WTC11 (cell line): ENCODE measurements around the gene TRAPPC11.

Experiments
- ATF1 ChIP-seq: sonication (generic); formaldehyde crosslinking; IDR thresholded peaks from 2 replicates; pipeline ENCODE4 v1.8.1; 2023; ENCODE audit warnings: mild to moderate bottlenecking, moderate library complexity, missing genetic modification reagents
- ETV6 ChIP-seq: sonication (generic); formaldehyde crosslinking; IDR thresholded peaks from 2 replicates; pipeline ENCODE4 v1.8.1; 2022; ENCODE audit warnings: mild to moderate bottlenecking, missing genetic modification reagents
- NR2C2 ChIP-seq: sonication (generic); formaldehyde crosslinking; IDR thresholded peaks from 2 replicates; pipeline ENCODE4 v1.8.0; 2022; ENCODE audit warnings: mild to moderate bottlenecking, missing genetic modification reagents
- SMAD3 ChIP-seq: sonication (generic); formaldehyde crosslinking; IDR thresholded peaks from 2 replicates; pipeline ENCODE4 v1.8.0; 2022; ENCODE audit warnings: missing genetic modification reagents, mild to moderate bottlenecking, borderline replicate concordance
- ZNF138 ChIP-seq: sonication (generic); formaldehyde crosslinking; conservative IDR thresholded peaks from 2 replicates; pipeline ENCODE4 v1.8.1; 2022; ENCODE audit warnings: mild to moderate bottlenecking, moderate library complexity, missing genetic modification reagents
- TF ChIP-seq, protein P1 (sequence below): sonication (generic); formaldehyde crosslinking; conservative IDR thresholded peaks from 2 replicates; pipeline ENCODE4 v1.8.1; 2022; ENCODE audit warnings: mild to moderate bottlenecking, missing genetic modification reagents
- TF ChIP-seq, protein P2 (sequence below): fragments of 200-600 bp; IDR thresholded peaks from 2 replicates; pipeline ENCODE4 v1.8.0; 2022; ENCODE audit warnings: antibody characterized with exemption
- TF ChIP-seq, protein P3 (sequence below): sonication (generic); formaldehyde crosslinking; IDR thresholded peaks from 2 replicates; pipeline ENCODE4 v1.8.1; 2023; ENCODE audit warnings: mild to moderate bottlenecking, missing genetic modification reagents
- TF ChIP-seq, protein P4 (sequence below): sonication (generic); formaldehyde crosslinking; IDR thresholded peaks from 2 replicates; pipeline ENCODE4 v1.8.0; 2022; ENCODE audit warnings: mild to moderate bottlenecking, missing genetic modification reagents
- TF ChIP-seq, protein P5 (sequence below): sonication (generic); formaldehyde crosslinking; IDR thresholded peaks from 2 replicates; pipeline ENCODE4 v1.8.0; 2022; ENCODE audit warnings: mild to moderate bottlenecking, missing genetic modification reagents
- TF ChIP-seq, protein P6 (sequence below): sonication (generic); formaldehyde crosslinking; IDR thresholded peaks from 2 replicates; pipeline ENCODE4 v1.8.1; 2023; ENCODE audit warnings: mild to moderate bottlenecking, missing genetic modification reagents, moderate library complexity
- TF ChIP-seq, protein P7 (sequence below): sonication (generic); formaldehyde crosslinking; IDR thresholded peaks from 2 replicates; pipeline ENCODE4 v1.8.0; 2022; ENCODE audit warnings: mild to moderate bottlenecking, missing genetic modification reagents

DNA sequence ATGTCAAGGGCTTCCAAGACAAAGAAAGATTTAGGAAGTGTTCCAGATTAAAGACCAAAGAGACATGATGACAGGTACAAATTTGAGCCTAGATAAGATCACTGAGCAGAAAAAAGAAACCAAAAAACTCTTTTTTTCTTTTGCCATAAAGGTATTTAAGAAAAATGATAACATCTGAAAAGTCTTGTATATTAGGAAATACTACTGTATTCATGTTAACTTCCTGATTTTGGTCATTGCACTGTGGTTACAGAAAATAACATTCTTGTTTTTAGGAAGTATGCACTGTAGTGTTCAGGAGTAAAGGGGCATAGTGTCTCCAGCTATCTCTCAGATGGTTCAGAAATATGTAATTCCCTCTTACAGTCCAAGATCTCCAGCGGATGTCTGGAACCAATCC, 37.2 kb upstream of the TRAPPC11 start:
- TF ChIP-seq, protein P1, sequence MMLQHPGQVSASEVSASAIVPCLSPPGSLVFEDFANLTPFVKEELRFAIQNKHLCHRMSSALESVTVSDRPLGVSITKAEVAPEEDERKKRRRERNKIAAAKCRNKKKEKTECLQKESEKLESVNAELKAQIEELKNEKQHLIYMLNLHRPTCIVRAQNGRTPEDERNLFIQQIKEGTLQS (CRISPR knock-in tag), result no peak
- TF ChIP-seq, protein P2, sequence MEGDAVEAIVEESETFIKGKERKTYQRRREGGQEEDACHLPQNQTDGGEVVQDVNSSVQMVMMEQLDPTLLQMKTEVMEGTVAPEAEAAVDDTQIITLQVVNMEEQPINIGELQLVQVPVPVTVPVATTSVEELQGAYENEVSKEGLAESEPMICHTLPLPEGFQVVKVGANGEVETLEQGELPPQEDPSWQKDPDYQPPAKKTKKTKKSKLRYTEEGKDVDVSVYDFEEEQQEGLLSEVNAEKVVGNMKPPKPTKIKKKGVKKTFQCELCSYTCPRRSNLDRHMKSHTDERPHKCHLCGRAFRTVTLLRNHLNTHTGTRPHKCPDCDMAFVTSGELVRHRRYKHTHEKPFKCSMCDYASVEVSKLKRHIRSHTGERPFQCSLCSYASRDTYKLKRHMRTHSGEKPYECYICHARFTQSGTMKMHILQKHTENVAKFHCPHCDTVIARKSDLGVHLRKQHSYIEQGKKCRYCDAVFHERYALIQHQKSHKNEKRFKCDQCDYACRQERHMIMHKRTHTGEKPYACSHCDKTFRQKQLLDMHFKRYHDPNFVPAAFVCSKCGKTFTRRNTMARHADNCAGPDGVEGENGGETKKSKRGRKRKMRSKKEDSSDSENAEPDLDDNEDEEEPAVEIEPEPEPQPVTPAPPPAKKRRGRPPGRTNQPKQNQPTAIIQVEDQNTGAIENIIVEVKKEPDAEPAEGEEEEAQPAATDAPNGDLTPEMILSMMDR, result no peak
- TF ChIP-seq, protein P3, sequence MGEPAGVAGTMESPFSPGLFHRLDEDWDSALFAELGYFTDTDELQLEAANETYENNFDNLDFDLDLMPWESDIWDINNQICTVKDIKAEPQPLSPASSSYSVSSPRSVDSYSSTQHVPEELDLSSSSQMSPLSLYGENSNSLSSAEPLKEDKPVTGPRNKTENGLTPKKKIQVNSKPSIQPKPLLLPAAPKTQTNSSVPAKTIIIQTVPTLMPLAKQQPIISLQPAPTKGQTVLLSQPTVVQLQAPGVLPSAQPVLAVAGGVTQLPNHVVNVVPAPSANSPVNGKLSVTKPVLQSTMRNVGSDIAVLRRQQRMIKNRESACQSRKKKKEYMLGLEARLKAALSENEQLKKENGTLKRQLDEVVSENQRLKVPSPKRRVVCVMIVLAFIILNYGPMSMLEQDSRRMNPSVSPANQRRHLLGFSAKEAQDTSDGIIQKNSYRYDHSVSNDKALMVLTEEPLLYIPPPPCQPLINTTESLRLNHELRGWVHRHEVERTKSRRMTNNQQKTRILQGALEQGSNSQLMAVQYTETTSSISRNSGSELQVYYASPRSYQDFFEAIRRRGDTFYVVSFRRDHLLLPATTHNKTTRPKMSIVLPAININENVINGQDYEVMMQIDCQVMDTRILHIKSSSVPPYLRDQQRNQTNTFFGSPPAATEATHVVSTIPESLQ (CRISPR knock-in tag), result no peak
- TF ChIP-seq ETV6 (CRISPR knock-in tag) (no peak), ATF1 (CRISPR knock-in tag) (no peak), ZNF138 (CRISPR knock-in tag) (no peak), SMAD3 (no peak), NR2C2 (CRISPR knock-in tag) (no peak)
- TF ChIP-seq, protein P4, sequence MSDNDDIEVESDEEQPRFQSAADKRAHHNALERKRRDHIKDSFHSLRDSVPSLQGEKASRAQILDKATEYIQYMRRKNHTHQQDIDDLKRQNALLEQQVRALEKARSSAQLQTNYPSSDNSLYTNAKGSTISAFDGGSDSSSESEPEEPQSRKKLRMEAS, result no peak
- TF ChIP-seq, protein P5, sequence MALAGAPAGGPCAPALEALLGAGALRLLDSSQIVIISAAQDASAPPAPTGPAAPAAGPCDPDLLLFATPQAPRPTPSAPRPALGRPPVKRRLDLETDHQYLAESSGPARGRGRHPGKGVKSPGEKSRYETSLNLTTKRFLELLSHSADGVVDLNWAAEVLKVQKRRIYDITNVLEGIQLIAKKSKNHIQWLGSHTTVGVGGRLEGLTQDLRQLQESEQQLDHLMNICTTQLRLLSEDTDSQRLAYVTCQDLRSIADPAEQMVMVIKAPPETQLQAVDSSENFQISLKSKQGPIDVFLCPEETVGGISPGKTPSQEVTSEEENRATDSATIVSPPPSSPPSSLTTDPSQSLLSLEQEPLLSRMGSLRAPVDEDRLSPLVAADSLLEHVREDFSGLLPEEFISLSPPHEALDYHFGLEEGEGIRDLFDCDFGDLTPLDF, result no peak
- TF ChIP-seq, protein P6, sequence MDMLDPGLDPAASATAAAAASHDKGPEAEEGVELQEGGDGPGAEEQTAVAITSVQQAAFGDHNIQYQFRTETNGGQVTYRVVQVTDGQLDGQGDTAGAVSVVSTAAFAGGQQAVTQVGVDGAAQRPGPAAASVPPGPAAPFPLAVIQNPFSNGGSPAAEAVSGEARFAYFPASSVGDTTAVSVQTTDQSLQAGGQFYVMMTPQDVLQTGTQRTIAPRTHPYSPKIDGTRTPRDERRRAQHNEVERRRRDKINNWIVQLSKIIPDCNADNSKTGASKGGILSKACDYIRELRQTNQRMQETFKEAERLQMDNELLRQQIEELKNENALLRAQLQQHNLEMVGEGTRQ (CRISPR knock-in tag), result no peak
- TF ChIP-seq, protein P7, sequence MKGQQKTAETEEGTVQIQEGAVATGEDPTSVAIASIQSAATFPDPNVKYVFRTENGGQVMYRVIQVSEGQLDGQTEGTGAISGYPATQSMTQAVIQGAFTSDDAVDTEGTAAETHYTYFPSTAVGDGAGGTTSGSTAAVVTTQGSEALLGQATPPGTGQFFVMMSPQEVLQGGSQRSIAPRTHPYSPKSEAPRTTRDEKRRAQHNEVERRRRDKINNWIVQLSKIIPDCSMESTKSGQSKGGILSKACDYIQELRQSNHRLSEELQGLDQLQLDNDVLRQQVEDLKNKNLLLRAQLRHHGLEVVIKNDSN (CRISPR knock-in tag), result no peak
